Nephron (organoid): ENCODE measurements around the gene SLC4A5.

ENCODE experiments used
- H3K27ac Mint-ChIP-seq, 3 experiments: 2 replicates each; pipeline ENCODE4 v1.8.0; 2020; ENCODE audit warnings: mixed read lengths in 3 of 3, mild to moderate bottlenecking in 2 of 3, moderate library complexity in 1 of 3
- H3K27me3 Mint-ChIP-seq: 2 replicates; pipeline ENCODE4 v1.8.0; 2021; ENCODE audit warnings: low read depth, mild to moderate bottlenecking, moderate library complexity, mixed read lengths
- H3K36me3 Mint-ChIP-seq: 2 replicates; pipeline ENCODE4 v1.8.0; 2020; ENCODE audit warnings: low read depth, mixed read lengths
- H3K4me1 Mint-ChIP-seq: 2 replicates; pipeline ENCODE4 v1.8.0; 2020; ENCODE audit warnings: mixed read lengths
- H3K4me3 Mint-ChIP-seq, 3 experiments: 2 replicates each; pipeline ENCODE4 v1.8.0; 2020; ENCODE audit warnings: mild to moderate bottlenecking in 3 of 3, mixed read lengths in 3 of 3, moderate library complexity in 2 of 3
- H3K9me3 Mint-ChIP-seq: 2 replicates; pipeline ENCODE4 v1.8.0; 2020; ENCODE audit warnings: mixed read lengths
- CTCF ChIP-seq, 3 experiments: fragments of 200-600 bp; sonication (generic); IDR thresholded peaks; one replicate each; pipeline ENCODE4 v1.5.0; 2021; ENCODE audit warnings: antibody characterized with exemption in 3 of 3; ENCODE audit not compliant: unreplicated experiment in 3 of 3

The SLC4A5 gene

DNA sequence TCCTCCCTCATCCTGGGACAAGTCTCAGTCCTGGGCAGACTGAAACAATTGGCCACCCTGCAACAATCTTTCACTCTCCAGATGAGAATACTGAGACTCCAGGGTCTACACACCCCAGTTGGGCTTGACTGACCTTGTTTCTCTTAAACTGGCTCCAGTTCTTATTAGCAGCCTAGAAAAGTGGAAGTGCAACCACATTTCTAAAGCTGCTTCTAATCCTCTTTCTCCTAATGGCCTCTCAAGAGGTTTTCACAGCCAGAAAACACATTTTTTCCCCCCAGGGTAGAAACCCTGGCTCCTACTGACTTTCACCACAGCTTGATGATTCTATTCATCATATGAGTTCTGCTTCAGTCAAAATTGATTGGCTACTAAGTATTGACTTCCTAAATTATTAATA, 45.8 kb downstream of the SLC4A5 start:
- no peak for TF ChIP-seq CTCF (IDR thresholded peaks at IDR 0.05; ENCODE audit: unreplicated experiment in 3 of 3)
- H3K4me3 Mint-ChIP-seq: no peak overlapping the region
- no peak overlapping the region for H3K27ac Mint-ChIP-seq
- peaks cover 5% of the 10 kb centered on the region for H3K4me1 Mint-ChIP-seq
- H3K36me3 Mint-ChIP-seq: peaks cover 27% of the 10 kb centered on the region
- peaks cover 18% of the 10 kb centered on the region for H3K9me3 Mint-ChIP-seq
- H3K27me3 Mint-ChIP-seq: no peaks in the 10 kb centered on the region

DNA sequence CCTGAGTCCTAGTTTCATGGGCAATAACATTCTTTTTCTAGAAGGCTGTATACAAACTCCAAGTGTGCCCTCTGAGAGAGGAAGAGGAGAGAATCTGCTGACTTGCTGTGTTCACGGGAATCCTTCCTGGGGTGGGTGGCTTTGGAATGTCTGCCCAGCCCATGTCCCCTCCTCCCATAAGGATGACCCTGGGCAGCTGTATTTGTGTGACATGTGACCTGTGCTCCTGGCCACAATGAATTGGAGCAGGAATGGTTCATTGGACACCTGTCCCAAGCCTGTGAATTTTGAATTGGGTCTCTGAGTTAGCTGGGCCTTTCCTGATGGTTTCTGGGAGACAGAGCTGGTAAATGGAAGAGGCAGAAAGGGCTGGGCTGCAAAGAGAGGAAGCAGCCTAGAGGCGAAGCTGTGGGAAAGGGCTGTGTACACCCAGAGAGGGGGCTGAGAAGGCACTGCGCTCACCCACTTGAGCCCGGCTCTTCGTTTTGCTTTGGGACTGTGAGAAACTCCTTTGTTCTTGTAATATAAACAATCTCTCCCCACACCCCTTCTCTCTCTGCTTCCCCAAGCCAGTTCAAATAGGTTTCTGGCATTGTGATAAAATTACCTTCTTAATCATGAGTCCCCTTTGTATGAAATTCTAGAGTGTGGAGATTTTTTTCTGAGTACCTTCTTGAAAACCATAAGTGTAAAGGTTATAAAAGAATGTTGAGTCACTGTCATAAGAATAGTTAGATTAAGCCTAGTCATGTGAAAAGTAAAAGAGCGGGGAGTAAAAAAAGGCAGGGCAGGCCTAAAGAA, 49.8 kb downstream of the SLC4A5 start:
- no peaks in the 10 kb centered on the region for H3K27me3 Mint-ChIP-seq
- TF ChIP-seq CTCF (IDR thresholded peaks at IDR 0.05; ENCODE audit: unreplicated experiment in 3 of 3): no peak
- peak overlapping the region in 2 of 3 experiments; percentile 23 to 48 for H3K27ac Mint-ChIP-seq
- H3K9me3 Mint-ChIP-seq: peaks cover 5% of the 10 kb centered on the region
- H3K4me3 Mint-ChIP-seq: no peak overlapping the region
- peaks cover 5% of the 10 kb centered on the region for H3K4me1 Mint-ChIP-seq
- peaks cover 8% of the 10 kb centered on the region for H3K36me3 Mint-ChIP-seq

- Mint-ChIP-seq H3K27me3 (no peaks in the 10 kb centered on the region), H3K27ac (peak overlapping the region; percentile 37 to 48 (median 44)), H3K9me3 (no peaks in the 10 kb centered on the region), H3K36me3 (peaks cover 4% of the 10 kb centered on the region), H3K4me3 (no peak overlapping the region), H3K4me1 (peaks cover 5% of the 10 kb centered on the region)
- TF ChIP-seq CTCF (IDR thresholded peaks at IDR 0.05; ENCODE audit: unreplicated experiment in 3 of 3): no peak
These were observed 50.5 kb downstream of the SLC4A5 start for GRCh38 chr2:74292751-74293150.

DNA sequence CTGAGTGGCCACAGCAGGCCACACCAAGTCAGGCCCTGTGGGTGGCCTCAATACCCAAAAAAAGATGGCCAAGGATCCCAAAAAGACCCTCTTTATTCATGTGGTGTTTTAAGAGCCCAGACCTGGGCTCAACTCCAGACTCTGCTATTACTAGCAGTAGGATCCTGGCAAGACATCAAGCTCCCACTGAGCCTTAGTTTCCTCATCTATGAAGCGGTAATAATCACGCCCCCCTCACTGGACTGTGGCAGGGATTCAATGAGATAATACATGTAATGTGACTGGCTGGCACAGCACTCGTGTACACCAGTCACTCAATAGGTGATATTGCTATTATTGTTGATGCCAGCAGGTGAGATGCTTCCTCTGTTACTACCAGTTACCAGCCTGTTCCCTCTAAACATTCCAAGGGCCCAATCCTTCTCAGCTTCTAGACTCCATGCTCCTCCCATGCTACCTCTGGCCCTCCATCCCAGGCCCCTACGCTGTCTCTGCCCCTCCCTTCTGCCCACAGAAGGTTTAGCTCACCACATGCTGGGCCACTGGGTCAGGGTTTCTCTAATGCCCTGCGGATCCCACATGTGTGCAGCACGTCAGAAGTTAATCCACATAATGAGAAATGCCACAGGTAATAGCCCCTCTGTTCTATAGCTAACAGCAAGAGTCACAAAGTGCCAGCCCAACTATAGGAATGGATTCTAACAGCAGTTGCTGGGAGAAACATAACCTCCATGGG, 51.2 kb downstream of the SLC4A5 start:
- peaks cover 5% of the 10 kb centered on the region for H3K4me1 Mint-ChIP-seq
- H3K4me3 Mint-ChIP-seq: no peak overlapping the region
- no peaks in the 10 kb centered on the region for H3K9me3 Mint-ChIP-seq
- peaks cover 4% of the 10 kb centered on the region for H3K36me3 Mint-ChIP-seq
- no peaks in the 10 kb centered on the region for H3K27me3 Mint-ChIP-seq
- peak overlapping the region; percentile 37 to 48 (median 44) for H3K27ac Mint-ChIP-seq
- TF ChIP-seq CTCF (IDR thresholded peaks at IDR 0.05; ENCODE audit: unreplicated experiment in 3 of 3): no peak

DNA sequence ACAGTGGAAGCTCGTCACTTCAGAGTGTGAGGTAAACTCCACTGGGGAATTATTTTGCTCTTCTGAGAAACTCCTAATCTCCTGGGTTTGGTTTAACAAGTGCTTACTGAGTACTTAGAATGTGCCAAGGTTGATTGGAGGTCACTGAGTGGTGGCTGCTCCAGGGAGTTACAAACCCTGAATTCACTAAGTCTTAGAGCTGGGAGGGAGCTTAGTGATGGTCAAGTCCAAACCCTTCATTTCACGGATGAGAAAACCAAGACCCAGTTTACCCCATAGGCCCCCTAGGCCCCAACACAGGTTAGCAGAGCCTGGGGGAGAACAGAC, 52.0 kb downstream of the SLC4A5 start:
- Mint-ChIP-seq H3K4me3 (no peak overlapping the region), H3K36me3 (peaks cover 4% of the 10 kb centered on the region), H3K9me3 (no peaks in the 10 kb centered on the region), H3K4me1 (peaks cover 5% of the 10 kb centered on the region), H3K27me3 (no peaks in the 10 kb centered on the region), H3K27ac (no peak overlapping the region)
- no peak for TF ChIP-seq CTCF (IDR thresholded peaks at IDR 0.05; ENCODE audit: unreplicated experiment in 3 of 3)
